Adrenal gland (tissue), 5 donors: ENCODE measurements around the gene DLG2.

ENCODE experiments used
- CTCF ChIP-seq, 6 experiments: fragments of 450-650 bp in 4 of 6; fragments of 200-600 bp in 2 of 6; sonication (generic) in 1 of 6; IDR thresholded peaks; 1 replicate in 5 of 6; 2 replicates in 1 of 6; pipeline versions ENCODE4 v1.5.1 to v1.8.0; 2016 to 2021; ENCODE audit warnings: antibody characterized with exemption in 6 of 6, mild to moderate bottlenecking in 2 of 6, moderate library complexity in 1 of 6
- POLR2A ChIP-seq, 2 donors: fragments of 450-650 bp; IDR thresholded peaks; one replicate each; pipeline ENCODE4 v1.6.1; 2017; ENCODE audit warnings: antibody characterized with exemption in 2 of 2, mild to moderate bottlenecking in 2 of 2, moderate library complexity in 1 of 2
- donor health status: DM: no; HTN: no; CAD: no.

- TF ChIP-seq CTCF (IDR thresholded peaks at IDR 0.05): no peak
- TF ChIP-seq POLR2A (IDR thresholded peaks at IDR 0.05): no peak
Measured at GRCh38 chr11:83976086-83976485, 1651.1 kb downstream of the DLG2 start.
